B cell (primary cell): ENCODE data around the gene DNAJB12.

Experiments
- CTCF ChIP-seq: fragments of 200-600 bp; IDR thresholded peaks from one replicate; pipeline ENCODE4 v1.8.0; 2022; ENCODE audit warnings: antibody characterized with exemption, mild to moderate bottlenecking
- EZH2 ChIP-seq: IDR thresholded peaks from 2 replicates; pipeline ENCODE4 v1.6.1; 2012; ENCODE audit warnings: borderline replicate concordance, low read depth, mild to moderate bottlenecking, moderate library complexity, low read length; ENCODE audit not compliant: insufficient read depth, poor library complexity, severe bottlenecking

DNA sequence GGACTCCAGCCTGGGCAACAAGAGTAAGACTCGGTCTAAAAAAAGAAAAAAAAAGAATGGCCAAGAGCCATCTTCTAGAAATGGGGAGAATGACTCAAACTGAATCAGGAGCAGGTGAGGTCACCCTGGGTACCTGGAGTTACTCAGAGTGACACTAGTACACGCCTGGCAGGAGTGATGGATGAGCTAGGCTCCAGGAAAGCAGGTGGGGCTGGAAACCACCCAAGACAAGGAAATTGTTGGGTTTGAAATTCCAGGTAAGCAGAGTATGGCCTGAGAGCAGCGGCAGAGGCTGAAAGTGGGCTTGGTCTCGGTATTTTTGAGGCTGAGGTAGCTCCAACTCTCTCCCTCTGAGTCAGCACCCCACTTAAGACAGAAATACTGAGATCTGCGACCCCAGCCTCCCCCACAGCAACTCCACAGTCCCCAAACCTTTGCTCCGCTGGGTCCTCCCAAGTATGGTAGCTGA is 62.5 kb downstream of the DNAJB12 start:
- TF ChIP-seq CTCF: no peak
- no peak for TF ChIP-seq EZH2
